ENCODE measurements around the gene CD109. TPM values are rescaled to one million over a fixed set of nuclear protein-coding genes. Genes with fewer than 3 reads are reported as not detected.

CD109 gene
- total RNA-seq, 2 donors from 2014 or later, result 6.0 to 8.1 TPM

DNA sequence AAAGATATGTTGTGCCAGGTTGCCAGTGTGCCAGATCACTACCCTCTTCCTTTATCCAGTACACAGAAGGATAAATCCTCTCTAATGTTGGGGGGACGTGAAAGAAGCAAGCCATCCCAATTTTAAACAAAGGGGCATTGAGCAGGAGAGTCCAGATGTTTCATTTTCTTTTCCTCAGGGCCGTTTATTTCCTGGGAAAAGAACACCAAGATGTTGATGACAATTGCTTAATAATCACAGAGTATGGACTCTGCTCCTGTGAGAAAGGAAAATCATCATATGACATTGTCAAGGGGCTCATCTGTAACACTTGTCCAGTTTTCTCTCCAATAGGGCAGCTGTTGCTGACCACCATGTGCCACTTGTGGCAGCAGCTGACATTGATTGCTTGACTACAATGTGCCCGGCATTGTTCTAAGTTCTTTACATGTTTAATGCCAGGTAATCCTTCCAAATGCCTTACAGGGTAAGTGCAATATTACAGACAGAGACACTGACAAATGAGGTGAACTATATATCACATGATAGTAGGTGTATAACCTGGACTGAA is 161.4 kb downstream of the CD109 start:
- no peaks in the 10 kb centered on the region for H3K36me3 ChIP-seq
- H3K9me3 ChIP-seq, result no peaks in the 10 kb centered on the region
- DNase-seq (ENCODE audit: low spot score), result no peak
- H3K27ac ChIP-seq, result no peak overlapping the region
- WGBS, result 62% methylated on average over 3 of the region's 3 CpGs
- intact Hi-C loops (cut with DNase I), result loop anchor here (5.0 kb wide), 1 partner anchor 1350 kb away; the partner anchor contains the start of gene COL12A1
- no peak overlapping the region for H3K4me3 ChIP-seq
- no peaks in the 10 kb centered on the region for H3K4me1 ChIP-seq (replicated peaks)
- no peaks in the 10 kb centered on the region for H3K27me3 ChIP-seq (replicated peaks; ENCODE audit: insufficient read depth)
- TF ChIP-seq POLR2AphosphoS5 (IDR thresholded peaks at IDR 0.05), result no peak
- TF ChIP-seq CTCF (IDR thresholded peaks at IDR 0.05), result no peak
- no peak for TF ChIP-seq POLR2A (IDR thresholded peaks at IDR 0.05)

GRCh38 chr6:73858376-73858775 is 162.4 kb downstream of the CD109 start:
- no peak for DNase-seq (ENCODE audit: low spot score)
- H3K4me1 ChIP-seq (replicated peaks), result no peaks in the 10 kb centered on the region
- no peak for TF ChIP-seq POLR2AphosphoS5 (IDR thresholded peaks at IDR 0.05)
- intact Hi-C loops (cut with DNase I), result loop anchor here (5.0 kb wide), 1 partner anchor 1349 kb away; the partner anchor contains the start of gene COL12A1
- WGBS, result 88% methylated on average over 1 of the region's 1 CpG
- H3K27me3 ChIP-seq (replicated peaks; ENCODE audit: insufficient read depth), result no peaks in the 10 kb centered on the region
- no peak overlapping the region for H3K4me3 ChIP-seq
- no peaks in the 10 kb centered on the region for H3K9me3 ChIP-seq
- no peak overlapping the region for H3K27ac ChIP-seq
- no peaks in the 10 kb centered on the region for H3K36me3 ChIP-seq

DNA sequence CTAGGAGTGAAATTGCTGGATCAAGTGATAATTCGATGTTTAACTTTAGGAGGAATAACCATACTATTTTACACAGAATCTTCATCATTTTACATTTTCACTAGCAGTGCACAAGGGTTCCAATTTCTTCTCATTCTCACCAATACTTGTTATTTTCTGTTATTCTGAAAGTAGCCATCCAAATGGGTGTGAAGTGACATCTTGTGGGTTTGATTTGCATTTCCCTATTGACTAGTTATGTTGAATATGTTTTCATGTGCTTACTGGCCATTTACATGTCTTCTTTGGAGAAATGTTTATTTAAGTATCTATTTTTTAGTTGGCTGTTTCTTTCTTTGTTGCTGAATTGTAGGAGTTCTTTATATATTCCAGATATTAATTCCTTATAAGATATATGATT is 164.3 kb downstream of the CD109 start:
- no peak overlapping the region for H3K4me3 ChIP-seq
- no peak for TF ChIP-seq POLR2A (IDR thresholded peaks at IDR 0.05)
- TF ChIP-seq CTCF (IDR thresholded peaks at IDR 0.05), result no peak
- intact Hi-C loops (cut with DNase I), result no loop called here
- no peaks in the 10 kb centered on the region for H3K9me3 ChIP-seq
- WGBS, result 93% methylated on average over 1 of the region's 1 CpG
- H3K36me3 ChIP-seq, result no peaks in the 10 kb centered on the region
- DNase-seq (ENCODE audit: low spot score), result no peak
- no peaks in the 10 kb centered on the region for H3K27me3 ChIP-seq (replicated peaks; ENCODE audit: insufficient read depth)
- H3K4me1 ChIP-seq (replicated peaks), result no peaks in the 10 kb centered on the region
- no peak overlapping the region for H3K27ac ChIP-seq

DNA sequence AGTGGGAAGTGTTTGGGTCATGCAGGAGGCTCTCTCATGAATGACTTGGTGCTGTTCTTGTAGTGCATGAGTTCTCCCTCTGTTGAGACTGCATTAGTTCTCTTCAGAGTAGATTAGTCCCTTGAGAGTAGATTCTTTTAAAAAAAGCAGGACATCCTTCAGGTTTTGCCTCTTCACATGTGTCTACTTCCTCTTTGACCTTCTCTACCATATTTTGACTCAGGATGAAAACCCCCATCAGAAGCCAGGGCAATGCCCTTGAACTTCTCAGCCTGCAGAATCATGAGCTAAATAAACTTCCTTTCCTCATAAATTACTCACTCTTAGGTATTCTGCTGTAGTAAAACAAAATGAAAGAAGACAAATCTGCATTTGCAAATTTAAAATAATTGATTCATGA is 170.3 kb downstream of the CD109 start:
- Histone ChIP-seq H3K36me3 (no peaks in the 10 kb centered on the region), H3K9me3 (no peaks in the 10 kb centered on the region), H3K27me3 (replicated peaks; ENCODE audit: insufficient read depth) (no peaks in the 10 kb centered on the region), H3K27ac (no peak overlapping the region), H3K4me3 (no peak overlapping the region), H3K4me1 (replicated peaks) (no peaks in the 10 kb centered on the region)
- TF ChIP-seq POLR2AphosphoS5 (IDR thresholded peaks at IDR 0.05), result no peak
- intact Hi-C loops (cut with DNase I), result no loop called here
- no peak for DNase-seq (ENCODE audit: low spot score)

DNA sequence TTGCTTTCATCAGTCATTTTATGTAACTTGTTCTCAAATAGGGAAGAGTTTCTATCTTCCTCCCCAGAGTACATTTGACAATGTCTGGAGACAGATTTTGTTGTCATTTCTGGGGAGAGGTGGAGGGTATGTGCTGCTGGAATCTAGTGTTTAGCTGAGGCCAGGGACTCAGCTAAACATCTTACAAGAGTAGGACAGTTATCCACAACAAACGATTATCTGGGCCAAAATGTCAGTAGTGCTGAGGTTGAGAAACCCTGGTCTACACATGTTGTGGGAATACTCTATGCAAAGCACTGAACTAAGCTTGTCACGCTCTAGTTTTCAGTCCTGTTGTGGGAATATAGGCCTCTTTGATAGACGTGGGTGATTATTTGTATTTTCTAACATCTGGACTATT is 171.4 kb downstream of the CD109 start:
- H3K4me3 ChIP-seq, result no peak overlapping the region
- WGBS, result 90% methylated on average over 3 of the region's 3 CpGs
- H3K27ac ChIP-seq, result no peak overlapping the region
- TF ChIP-seq POLR2A (IDR thresholded peaks at IDR 0.05) (no peak), CTCF (IDR thresholded peaks at IDR 0.05) (no peak), POLR2AphosphoS5 (IDR thresholded peaks at IDR 0.05) (no peak)
- no peaks in the 10 kb centered on the region for H3K4me1 ChIP-seq (replicated peaks)
- no peak for DNase-seq (ENCODE audit: low spot score)
- no peaks in the 10 kb centered on the region for H3K27me3 ChIP-seq (replicated peaks; ENCODE audit: insufficient read depth)
- intact Hi-C loops (cut with DNase I), result no loop called here
- H3K9me3 ChIP-seq, result no peaks in the 10 kb centered on the region
- no peaks in the 10 kb centered on the region for H3K36me3 ChIP-seq

GRCh38 chr6:73870907-73871306 is 174.9 kb downstream of the CD109 start:
- TF ChIP-seq POLR2A (IDR thresholded peaks at IDR 0.05) (no peak), CTCF (IDR thresholded peaks at IDR 0.05) (no peak), POLR2AphosphoS5 (IDR thresholded peaks at IDR 0.05) (no peak)
- WGBS, result 80% methylated on average over 3 of the region's 3 CpGs
- Histone ChIP-seq H3K9me3 (no peaks in the 10 kb centered on the region), H3K36me3 (no peaks in the 10 kb centered on the region), H3K4me1 (replicated peaks) (no peaks in the 10 kb centered on the region), H3K27me3 (replicated peaks; ENCODE audit: insufficient read depth) (no peaks in the 10 kb centered on the region), H3K27ac (no peak overlapping the region), H3K4me3 (no peak overlapping the region)
- intact Hi-C loops (cut with DNase I), result no loop called here
- no peak for DNase-seq (ENCODE audit: low spot score)
